GM19035 (cell line): Measurements from ENCODE around the gene MSLN.

Source experiments
- ATAC-seq: cut with Tn5 transposase; IDR thresholded peaks from one replicate; pipeline ENCODE4 v1.9.1; 2021; ENCODE audit not compliant: unreplicated experiment

Gene MSLN

DNA sequence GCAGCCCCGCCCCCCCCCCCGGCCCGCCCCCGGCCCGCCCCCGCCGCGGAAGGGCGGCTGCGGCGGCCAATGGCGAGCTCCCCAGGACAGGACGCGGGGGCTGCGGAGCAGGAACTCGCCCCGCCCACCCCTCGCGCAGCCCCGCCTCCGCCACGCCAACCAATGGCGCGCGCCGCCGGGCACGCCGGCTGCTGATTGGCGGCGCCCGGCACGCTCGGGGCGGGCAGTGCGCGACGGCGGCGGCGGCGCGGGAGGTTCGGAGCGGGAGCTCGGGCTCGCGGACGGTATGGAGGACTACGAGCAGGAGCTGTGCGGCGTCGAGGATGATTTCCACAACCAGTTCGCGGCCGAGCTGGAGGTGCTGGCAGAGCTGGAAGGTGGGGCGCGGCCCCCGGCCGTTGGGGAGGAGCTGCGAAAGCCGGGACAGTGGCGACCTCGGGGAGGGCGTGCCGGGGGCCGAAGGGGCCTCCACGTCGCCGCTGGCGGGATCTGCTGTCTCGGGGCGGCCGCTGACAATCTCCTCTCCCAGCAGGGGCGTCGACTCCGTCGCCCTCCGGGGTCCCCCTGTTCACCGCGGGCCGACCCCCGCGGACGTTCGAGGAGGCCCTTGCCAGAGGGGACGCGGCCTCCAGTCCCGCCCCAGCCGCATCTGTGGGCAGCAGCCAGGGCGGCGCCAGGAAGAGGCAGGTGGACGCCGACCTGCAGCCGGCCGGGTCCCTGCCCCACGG lies 28.0 kb downstream of the MSLN start, which contains the start of gene CHTF18:
TSS of gene CHTF18 (plus strand) at position 222 of the 728 bp plus-strand sequence. CDS start at position 287, 65 bp downstream.
- ATAC-seq, result peak; percentile 74

DNA sequence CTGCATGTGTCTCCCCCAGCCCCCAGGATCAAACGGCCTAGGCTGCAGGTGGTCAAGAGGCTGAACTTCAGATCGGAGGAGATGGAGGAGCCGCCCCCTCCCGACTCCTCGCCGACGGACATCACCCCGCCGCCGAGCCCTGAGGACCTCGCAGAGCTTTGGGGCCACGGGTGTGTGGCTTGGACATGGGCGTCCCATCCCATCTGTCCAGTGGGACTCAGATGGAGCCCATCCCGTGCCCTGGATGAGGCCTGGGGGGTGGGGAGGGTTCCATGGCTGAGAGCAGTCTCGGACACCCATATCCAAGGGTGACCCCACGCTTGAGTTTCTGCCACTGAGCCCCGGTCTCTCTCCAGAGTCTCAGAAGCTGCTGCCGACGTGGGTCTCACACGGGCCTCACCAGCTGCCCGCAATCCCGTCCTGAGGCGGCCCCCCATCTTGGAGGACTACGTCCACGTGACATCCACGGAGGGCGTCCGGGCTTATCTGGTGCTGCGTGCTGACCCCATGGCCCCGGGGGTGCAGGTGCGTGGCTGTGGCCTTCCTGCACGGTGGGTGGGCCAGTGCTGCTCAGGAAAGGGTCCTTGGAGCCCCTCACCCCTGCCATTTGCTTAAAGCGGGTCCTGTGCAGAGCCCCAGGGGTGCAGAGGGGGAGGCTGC lies 28.8 kb downstream of the MSLN start:
- no peak for ATAC-seq

DNA sequence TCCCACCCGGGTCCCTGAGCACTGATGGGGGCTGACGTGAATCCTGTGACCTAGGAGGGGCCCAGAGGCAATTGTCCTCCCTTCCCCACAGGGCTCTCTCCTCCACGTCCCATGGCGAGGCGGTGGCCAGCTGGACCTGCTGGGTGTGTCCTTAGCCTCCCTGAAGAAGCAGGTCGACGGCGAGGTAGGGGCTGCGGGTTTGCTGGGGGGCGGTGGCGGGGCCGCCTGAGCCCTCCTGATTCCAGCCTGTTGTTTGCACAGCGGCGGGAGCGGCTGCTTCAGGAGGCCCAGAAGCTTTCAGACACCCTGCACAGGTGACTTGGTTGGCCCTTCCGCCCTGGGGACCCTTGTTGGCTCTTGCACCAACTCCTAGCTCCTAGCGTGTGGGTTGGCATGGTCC lies 29.6 kb downstream of the MSLN start:
- ATAC-seq, result no peak

DNA sequence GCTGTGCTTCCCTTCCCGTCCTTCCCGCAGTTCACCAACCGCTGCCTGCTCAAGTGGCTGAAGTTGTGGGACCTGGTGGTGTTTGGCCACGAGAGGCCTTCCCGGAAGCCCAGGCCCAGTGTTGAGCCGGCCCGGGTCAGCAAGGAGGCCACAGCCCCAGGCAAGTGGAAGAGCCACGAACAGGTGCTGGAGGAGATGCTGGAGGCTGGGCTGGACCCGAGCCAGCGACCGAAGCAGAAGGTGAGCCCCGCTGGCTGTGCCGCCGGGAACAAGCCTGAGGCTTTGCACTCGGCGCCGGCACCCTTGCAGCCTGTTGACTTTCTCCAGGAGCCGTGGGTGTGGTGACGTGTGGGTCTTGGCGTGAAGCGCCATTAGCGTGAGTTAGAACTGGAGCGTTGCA lies 30.6 kb downstream of the MSLN start:
- no peak for ATAC-seq

DNA sequence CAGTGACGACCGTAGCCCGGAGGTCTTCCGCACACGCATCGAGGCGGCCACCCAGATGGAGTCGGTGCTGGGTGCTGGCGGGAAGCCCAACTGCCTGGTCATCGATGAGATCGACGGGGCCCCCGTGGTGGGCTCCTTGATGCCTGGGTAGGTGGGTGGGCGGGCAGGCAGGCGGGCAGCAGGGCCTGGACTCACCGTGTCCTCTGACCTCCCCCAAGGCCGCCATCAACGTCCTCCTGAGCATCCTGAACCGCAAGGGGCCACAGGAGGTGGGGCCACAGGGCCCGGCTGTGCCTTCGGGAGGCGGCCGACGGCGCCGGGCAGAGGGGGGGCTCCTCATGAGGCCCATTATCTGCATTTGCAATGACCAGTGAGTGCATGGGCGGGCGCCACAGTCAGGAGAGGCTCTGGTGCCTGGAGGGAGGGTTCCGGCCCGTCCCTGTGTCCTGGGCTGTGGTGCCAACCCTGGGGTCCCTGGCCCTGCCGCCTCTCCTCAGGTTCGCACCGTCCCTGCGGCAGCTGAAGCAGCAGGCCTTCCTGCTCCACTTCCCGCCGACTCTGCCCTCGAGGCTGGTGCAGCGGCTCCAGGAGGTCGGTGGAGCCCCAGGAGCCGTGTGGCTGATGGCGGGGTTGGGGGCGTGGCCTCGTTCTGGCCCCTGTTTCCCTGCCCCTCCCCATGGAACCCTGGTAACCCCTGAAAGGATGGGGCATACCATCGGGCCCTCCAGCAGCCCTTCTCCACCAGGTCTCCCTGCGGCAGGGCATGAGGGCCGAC lies 31.9 kb downstream of the MSLN start:
- ATAC-seq, result no peak

DNA sequence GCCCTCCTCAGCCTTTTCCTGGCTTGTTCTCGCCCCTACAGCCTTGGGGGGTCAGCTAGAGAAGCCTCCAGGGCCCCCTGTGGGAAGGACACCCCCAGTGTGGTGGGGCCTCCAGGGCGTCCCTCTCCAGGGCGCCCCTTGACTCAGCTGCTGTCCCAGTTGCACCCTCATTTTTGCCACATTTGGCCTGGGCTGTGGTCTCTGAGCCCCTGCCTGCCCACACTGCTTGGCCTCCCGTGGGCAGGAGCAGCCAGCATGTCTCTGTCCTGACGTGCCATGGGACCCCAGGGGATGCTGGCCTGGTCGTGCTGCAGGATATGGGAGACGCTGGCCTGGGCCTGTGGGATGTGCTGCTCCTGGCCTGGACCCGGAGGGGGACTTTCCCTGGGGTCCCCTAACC lies 32.9 kb downstream of the MSLN start:
- ATAC-seq, result no peak

DNA sequence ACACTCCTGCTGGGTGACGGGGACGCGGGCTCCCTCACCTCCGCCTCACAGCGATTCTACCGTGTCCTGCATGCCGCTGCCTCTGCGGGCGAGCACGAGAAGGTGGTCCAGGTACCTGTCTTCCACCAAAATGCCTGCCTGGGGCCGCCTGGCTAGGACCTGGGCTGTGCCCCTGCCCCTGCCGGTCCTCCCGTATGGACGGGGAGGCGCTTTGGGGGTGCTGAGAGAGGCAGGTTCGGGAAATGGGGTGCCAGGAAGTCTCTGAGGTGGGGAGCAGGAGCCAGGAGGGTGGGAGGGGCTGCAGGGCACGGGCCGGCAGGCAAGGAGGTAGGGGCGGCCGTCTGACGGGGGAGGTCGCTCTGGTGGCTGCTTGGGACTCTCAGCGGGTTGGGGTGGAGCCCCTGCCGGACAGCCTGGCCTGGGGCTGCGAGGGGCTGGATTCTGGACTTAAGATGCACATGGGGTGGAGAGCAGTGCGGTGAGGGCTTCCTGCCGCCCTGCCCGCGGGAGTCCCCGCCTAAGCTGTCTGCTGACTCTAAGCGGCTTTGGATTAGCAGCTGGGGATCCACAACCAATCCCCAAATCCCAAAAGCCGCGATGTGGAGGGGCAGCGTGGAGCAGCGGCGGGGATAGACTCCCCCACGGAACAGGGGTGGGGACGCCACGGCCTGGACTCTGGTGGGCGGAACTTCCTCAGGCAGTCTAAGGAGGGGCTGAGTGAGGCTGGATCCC lies 33.7 kb downstream of the MSLN start:
- no peak for ATAC-seq

DNA sequence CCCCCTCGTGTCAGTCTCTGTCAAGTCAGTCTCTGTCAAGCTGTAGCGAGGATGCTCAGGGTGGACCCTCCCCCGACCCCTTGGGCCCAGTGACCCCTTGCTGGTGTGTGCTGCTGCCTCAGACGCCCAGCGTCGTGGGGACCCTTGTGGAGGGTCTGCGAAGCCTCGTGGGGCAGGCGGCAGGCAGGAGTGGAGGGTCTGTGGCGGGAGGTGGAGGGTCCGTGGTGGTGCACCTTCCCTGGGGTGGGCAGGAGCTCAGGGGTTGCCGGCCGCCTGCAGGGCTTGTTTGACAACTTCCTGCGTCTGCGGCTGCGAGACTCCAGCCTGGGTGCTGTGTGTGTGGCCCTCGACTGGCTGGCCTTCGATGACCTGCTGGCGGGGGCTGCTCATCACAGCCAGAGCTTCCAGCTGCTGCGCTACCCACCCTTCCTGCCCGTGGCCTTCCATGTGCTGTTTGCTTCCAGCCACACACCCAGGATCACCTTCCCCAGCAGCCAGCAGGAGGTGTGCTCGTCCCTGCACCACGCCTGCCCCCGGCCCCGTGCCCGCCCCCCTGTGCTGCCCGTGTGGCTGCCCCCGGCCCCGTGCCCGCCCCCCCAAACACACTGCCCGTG lies 34.4 kb downstream of the MSLN start:
- ATAC-seq, result no peak

DNA sequence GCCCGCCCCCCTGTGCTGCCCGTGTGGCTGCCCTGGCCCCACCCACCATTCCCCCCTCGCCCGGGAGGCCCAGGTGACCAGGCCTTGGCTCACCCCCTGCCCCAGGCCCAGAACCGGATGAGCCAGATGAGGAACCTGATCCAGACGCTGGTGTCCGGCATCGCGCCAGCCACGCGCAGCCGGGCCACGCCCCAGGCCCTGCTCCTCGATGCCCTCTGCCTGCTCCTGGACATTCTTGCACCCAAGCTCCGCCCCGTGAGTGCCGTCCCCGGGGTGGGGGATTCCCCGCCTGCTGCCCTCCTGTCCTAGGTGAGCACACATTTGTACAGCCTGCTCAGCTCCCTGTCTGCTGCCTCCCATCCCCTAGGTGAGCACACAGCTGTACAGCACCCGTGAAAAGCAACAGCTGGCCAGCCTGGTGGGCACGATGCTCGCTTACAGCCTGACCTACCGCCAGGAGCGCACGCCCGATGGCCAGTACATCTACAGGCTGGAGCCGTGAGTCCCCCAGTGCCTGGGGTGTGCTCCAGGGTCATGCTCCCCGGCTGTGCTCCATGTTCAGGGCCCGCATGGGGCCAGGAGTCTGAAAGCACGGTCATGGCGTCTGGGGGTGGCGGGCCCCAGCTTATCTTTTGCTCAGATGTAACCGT lies 35.2 kb downstream of the MSLN start:
- no peak for ATAC-seq

DNA sequence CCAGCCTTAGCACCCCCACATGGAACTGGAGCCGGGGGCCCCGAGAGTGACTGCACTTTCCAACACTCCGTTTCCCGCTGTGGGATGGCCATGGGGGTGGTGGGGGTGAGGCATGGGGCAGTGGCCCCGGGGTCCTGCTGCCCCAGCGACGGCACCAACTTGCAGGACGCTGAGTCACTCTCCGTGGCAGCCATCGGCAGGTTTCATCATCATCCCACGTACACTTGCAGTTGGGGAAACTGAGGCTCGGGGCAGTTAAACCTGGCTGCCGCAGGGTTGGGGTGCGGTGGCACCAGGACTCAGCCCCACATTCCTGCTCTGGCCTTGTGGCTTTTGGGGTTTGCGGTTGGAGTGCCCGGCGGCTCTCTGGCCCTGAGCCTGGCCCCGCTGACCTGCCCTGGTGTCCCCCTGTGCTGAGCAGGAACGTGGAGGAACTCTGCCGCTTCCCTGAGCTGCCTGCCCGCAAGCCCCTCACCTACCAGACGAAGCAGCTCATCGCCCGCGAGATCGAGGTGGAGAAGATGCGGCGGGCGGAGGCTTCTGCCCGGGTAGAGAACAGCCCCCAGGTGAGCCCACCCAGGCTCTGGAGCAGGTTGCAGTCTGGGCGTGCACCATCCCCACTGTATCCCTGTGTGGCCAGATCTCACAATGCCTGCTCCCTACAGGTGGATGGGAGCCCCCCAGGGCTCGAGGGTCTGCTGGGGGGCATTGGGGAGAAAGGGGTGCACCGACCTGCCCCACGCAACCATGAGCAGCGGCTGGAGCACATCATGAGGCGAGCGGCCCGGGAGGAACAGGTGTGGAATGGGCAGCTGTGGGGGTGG lies 36.0 kb downstream of the MSLN start:
- no peak for ATAC-seq

DNA sequence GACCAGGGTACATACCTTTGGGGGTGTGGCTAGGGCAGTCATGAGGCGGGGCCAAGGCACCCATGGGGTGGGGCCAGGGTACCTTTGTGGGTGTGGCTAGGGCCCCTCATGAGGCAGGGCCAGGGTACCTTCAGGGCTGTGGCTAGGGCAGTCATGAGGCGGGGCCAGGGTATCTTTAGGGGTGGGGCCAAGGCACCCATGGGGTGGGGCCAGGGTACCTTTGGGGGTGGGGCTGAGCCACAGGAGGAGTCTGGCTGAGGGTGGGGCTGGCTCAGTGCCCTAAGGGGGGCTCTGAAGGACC lies 36.5 kb downstream of the MSLN start:
- ATAC-seq, result no peak

DNA sequence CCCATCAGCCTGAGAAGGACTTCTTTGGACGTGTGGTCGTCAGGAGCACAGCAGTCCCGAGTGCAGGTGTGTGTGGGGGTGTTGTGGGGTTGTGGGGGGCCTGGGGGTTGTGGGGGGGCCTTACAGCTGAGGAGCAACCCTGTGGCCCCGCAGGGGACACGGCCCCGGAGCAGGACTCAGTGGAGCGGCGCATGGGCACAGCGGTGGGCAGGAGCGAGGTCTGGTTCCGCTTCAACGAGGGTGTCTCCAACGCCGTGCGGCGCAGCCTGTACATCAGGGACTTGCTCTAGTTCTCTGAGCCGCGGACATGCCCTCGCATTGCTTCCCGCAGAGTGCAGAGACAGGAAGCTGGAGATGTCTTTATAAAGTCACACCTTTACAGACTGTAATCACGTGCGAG lies 37.2 kb downstream of the MSLN start:
- no peak for ATAC-seq

DNA sequence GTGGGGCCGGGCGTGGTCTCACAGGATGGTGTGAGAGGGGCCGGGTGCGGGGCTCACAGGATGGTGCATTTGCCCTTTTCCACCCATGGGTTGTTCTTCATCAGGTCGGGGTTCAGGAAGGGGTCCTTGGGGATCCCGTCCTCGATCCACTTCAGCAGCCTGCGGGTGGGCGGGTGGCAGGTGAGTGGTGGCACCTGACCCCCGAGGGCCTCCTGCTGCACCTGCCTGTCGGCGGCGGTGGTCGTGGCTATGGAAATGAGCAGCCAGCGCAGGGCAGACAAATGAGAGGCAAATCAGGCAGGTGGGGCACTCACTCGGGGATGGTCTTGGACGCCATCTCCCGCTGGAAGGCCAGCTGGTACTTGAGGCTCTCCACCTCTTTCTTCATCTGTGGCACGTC lies 38.1 kb downstream of the MSLN start:
- ATAC-seq, result no peak

DNA sequence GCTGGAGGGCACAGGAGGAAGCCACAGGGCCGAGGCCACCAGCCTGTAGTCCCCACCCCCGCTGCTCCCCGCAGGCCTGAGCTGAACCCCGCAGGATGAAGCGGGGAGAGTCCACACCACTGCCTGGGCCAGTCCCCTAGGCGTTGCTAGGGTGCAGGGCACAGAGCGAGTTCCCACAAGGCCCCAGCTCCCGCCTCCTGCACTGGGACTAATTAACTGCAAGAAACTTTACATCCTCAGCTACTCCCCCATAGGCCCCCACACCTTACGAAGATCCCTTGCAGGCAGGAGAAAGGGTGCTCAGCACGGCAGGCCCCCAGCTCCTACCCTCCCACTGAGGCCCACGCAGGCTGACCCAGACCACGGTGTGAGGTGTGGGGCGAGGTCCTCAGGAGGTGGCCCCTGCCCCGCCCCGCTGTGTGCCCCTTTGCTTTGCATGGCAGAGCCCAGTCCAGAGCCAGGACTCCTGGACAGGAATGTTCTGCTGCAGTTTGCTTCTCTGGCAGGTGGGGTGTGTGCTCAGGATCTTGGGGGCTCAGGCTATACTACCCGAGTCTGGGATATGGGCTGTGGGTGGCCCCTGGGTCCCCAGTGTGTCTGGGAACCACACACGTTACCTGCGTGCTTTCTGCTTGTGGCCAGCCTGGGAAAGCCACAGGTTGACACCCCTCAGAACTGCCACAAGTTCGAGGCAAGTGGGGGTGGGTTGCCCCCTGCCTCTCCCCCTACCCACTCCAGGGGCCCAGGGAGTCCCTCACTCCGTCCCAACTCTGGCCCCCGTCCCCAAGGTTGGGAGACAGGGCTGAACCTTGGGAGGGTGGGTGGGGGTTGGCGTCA lies 38.8 kb downstream of the MSLN start:
- ATAC-seq, result no peak

DNA sequence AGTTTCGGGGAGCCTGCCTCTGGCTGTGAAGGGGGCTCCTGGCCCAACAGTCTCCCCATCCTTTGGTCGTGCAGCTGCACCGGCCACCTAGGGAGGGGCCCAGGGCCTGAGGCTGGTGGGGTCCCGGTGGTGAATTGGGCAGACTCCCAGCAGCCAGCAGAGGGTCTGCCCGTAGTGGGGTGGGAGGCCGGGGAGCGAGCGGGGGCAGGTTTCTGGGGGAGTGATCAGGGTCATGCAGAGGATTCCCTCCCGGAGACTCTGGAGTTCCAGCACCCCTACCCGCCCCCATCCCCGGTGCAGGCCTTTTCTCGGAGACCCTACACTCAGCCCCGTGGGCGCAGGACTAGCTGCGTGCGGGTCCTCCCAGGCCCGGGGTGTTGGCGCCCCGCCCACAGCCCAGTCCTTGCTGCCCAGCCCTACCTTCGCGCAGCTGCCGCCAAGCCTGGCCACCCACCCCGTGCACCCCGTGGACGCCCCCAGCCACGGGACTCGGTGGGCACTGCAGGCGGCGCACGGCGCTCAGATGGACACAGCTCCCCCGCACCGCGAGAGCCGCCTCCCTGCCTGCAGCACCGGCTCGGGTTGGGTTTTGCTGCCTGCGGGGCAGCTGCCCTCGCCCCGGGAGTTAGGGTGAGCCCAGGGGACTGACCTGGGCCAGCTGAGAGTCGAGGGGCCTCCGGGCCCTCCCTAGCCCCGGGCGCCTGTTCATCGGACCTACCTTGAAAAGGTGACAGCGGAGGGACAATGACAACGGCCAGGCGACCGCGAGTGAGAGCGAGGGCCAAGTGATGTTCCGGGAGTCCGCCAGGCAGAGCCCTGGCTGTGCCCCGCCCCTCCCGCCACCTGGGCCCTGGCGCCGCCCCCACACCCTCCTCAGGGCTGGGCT lies 39.7 kb downstream of the MSLN start, which contains the start of gene GNG13:
TSS of gene GNG13 (minus strand) at position 787 of the 886 bp plus-strand sequence. CDS start 1,657 bp downstream, outside the sequence.
- no peak for ATAC-seq

DNA sequence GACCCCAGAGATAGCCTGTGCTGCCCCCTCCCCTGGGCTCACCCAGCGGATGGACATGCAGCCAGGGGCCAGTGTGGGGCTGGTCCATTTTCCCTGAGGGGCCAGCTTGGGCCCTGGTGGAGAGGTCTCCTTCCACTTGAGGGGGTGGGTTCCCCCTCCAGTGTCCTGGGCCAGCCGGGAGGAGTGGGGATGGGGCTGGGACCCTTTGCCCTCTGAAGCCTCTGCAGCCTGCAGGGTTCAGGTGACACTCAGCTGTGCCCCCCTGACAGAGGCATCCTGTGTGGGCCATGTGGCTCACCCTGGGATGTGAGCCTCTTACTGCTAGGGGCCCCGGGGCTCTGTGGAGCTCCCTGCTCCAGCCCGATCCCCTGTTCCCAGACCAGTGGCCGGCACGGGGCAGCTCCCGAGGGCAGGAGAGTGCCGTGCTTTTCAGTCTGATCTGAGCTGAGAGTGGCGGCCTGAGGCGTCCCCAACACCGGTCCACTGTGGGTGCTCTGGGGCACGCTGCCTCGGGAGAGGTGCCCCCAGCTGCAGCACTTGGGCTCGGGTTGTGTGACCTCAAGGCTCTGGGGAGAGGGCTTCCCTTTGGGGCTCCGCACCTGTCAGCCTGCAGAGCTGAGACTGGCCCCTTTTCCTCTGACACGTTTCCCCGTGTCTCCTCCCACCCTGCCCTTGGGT lies 40.4 kb downstream of the MSLN start:
- ATAC-seq, result no peak
